Suprapubic skin (tissue), 4 donors: ENCODE measurements around the gene SET.
"Not testable (repeated sequence)": the region's sequence is repeated elsewhere in the genome, so short reads cannot be mapped to it uniquely, and the experiment has no call there.

ENCODE experiments used
- EP300 ChIP-seq: sonication (generic); formaldehyde crosslinking; IDR thresholded peaks from one replicate; pipeline ENCODE4 v1.6.1; 2017; ENCODE audit warnings: antibody characterized with exemption
- POLR2A ChIP-seq, 2 donors: fragments of 450-650 bp; IDR thresholded peaks; one replicate each; pipeline ENCODE4 v1.6.1; 2017; ENCODE audit warnings: antibody characterized with exemption in 2 of 2, mild to moderate bottlenecking in 2 of 2, moderate library complexity in 2 of 2
- POLR2AphosphoS5 ChIP-seq, 3 donors: sonication (generic); formaldehyde crosslinking; IDR thresholded peaks; one replicate each; pipeline ENCODE4 v1.6.1; 2017; ENCODE audit warnings: antibody characterized with exemption in 3 of 3
- TF ChIP-seq, protein P1 (sequence below), 2 donors: fragments of 200-600 bp in 1 of 2; fragments of 450-650 bp in 1 of 2; sonication (generic) in 1 of 2; IDR thresholded peaks; one replicate each; pipeline ENCODE4 v1.5.1; 2016 to 2019; ENCODE audit warnings: antibody characterized with exemption in 2 of 2, mild to moderate bottlenecking in 1 of 2, moderate library complexity in 1 of 2

DNA sequence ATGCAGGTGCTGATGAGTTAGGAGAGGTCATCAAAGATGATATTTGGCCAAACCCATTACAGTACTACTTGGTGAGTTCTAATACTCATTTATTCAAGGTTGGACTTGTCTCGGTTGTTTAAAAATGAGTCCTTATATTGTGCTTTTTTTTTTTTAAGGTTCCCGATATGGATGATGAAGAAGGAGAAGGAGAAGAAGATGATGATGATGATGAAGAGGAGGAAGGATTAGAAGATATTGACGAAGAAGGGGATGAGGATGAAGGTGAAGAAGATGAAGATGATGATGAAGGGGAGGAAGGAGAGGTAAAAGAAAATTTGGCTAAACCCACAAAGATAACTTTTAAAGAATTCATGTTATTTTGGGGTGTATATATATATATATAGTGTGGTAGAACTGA is 4.7 kb downstream of the SET start:
- TF ChIP-seq POLR2A (IDR thresholded peaks at IDR 0.05); POLR2AphosphoS5 (IDR thresholded peaks at IDR 0.05); EP300: not testable (repeated sequence)
- TF ChIP-seq, protein P1, sequence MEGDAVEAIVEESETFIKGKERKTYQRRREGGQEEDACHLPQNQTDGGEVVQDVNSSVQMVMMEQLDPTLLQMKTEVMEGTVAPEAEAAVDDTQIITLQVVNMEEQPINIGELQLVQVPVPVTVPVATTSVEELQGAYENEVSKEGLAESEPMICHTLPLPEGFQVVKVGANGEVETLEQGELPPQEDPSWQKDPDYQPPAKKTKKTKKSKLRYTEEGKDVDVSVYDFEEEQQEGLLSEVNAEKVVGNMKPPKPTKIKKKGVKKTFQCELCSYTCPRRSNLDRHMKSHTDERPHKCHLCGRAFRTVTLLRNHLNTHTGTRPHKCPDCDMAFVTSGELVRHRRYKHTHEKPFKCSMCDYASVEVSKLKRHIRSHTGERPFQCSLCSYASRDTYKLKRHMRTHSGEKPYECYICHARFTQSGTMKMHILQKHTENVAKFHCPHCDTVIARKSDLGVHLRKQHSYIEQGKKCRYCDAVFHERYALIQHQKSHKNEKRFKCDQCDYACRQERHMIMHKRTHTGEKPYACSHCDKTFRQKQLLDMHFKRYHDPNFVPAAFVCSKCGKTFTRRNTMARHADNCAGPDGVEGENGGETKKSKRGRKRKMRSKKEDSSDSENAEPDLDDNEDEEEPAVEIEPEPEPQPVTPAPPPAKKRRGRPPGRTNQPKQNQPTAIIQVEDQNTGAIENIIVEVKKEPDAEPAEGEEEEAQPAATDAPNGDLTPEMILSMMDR (IDR thresholded peaks at IDR 0.05), result not testable (repeated sequence)
